ENCODE data around the gene C2CD4D. TPM values are rescaled to one million over a fixed set of nuclear protein-coding genes. Genes with fewer than 3 reads are reported as not detected.

C2CD4D gene
- total and polyA plus RNA-seq, 12 donors, result 0.06 to 0.55 (median 0.22) TPM; not detected in 6

GRCh38 chr1:151827853-151828252 lies 11.8 kb downstream of the C2CD4D start:
- 52 to 63% (median 57%) methylated on average over 1 to 9 of the region's 9 CpGs for WGBS, 4 donors
- H3K4me3 ChIP-seq, result no peak overlapping the region
- peaks cover 0 to 7% of the 10 kb centered on the region in 2 donors for H3K4me1 ChIP-seq (replicated peaks in 1 of 2)
- H3K9me3 ChIP-seq (replicated peaks in 1 of 3), result no peaks in the 10 kb centered on the region
- H3K36me3 ChIP-seq (replicated peaks in 1 of 2), result no peaks in the 10 kb centered on the region
- DNase-seq, result no peak
- no peaks in the 10 kb centered on the region for H3K27me3 ChIP-seq
- no peak overlapping the region for H3K27ac ChIP-seq
- intact Hi-C loops (cut with DNase I), result no loop called here
- TF ChIP-seq POLR2A (IDR thresholded peaks at IDR 0.05) (no peak), CTCF (IDR thresholded peaks at IDR 0.05) (no peak)

GRCh38 chr1:151825751-151826660 lies 13.6 kb downstream of the C2CD4D start:
- Histone ChIP-seq H3K27ac (no peak overlapping the region), H3K4me3 (no peak overlapping the region), H3K36me3 (replicated peaks in 1 of 2) (no peaks in the 10 kb centered on the region), H3K9me3 (replicated peaks in 1 of 3) (no peaks in the 10 kb centered on the region), H3K4me1 (replicated peaks in 1 of 2) (peaks cover 0 to 7% of the 10 kb centered on the region in 2 donors), H3K27me3 (no peaks in the 10 kb centered on the region)
- TF ChIP-seq POLR2A (IDR thresholded peaks at IDR 0.05) (no peak), CTCF (IDR thresholded peaks at IDR 0.05) (no peak)
- intact Hi-C loops (cut with DNase I), result no loop called here
- no peak for DNase-seq
- WGBS, 4 donors, result 57 to 69% (median 64%) methylated on average over 8 to 21 of the region's 21 CpGs

- no peaks in the 10 kb centered on the region for H3K36me3 ChIP-seq (replicated peaks in 1 of 2)
- no peak for TF ChIP-seq CTCF (IDR thresholded peaks at IDR 0.05)
- no peak for TF ChIP-seq POLR2A (IDR thresholded peaks at IDR 0.05)
- intact Hi-C loops (cut with DNase I), result no loop called here
- H3K27ac ChIP-seq, result no peak overlapping the region
- H3K4me3 ChIP-seq, result no peak overlapping the region
- H3K4me1 ChIP-seq (replicated peaks in 1 of 2), result peaks cover 0 to 10% of the 10 kb centered on the region in 2 donors
- H3K9me3 ChIP-seq (replicated peaks in 1 of 3), result no peaks in the 10 kb centered on the region
- no peak for DNase-seq
- H3K27me3 ChIP-seq, result no peaks in the 10 kb centered on the region
- WGBS, 4 donors, result 54 to 81% (median 74%) methylated on average over 3 to 9 of the region's 9 CpGs
Observed at GRCh38 chr1:151825204-151825603, 14.4 kb downstream of the C2CD4D start.

- no peak overlapping the region for H3K27ac ChIP-seq
- no peak for TF ChIP-seq CTCF (IDR thresholded peaks at IDR 0.05)
- TF ChIP-seq POLR2A (IDR thresholded peaks at IDR 0.05), result no peak
- no peaks in the 10 kb centered on the region for H3K9me3 ChIP-seq (replicated peaks in 1 of 3)
- H3K4me1 ChIP-seq (replicated peaks in 1 of 2), result peaks cover 0 to 6% of the 10 kb centered on the region in 2 donors
- DNase-seq, result no peak
- 52 to 81% (median 75%) methylated on average over 7 to 8 of the region's 8 CpGs for WGBS, 4 donors
- intact Hi-C loops (cut with DNase I), result no loop called here
- no peaks in the 10 kb centered on the region for H3K36me3 ChIP-seq (replicated peaks in 1 of 2)
- no peak overlapping the region for H3K4me3 ChIP-seq
- H3K27me3 ChIP-seq, result no peaks in the 10 kb centered on the region
Observed at GRCh38 chr1:151823175-151823574, 16.4 kb downstream of the C2CD4D start.
